Measurements from ENCODE around the gene HECTD4.
"Not testable (repeated sequence)": the region's sequence is repeated elsewhere in the genome, so short reads cannot be mapped to it uniquely, and the experiment has no call there.

The HECTD4 gene

GRCh38 chr12:112381883-112382796 lies at the start of gene HECTD4:
HECTD4 (minus strand) TSS chr12:112382431; CDS start chr12:112382128, 303 bp downstream.
- peak; percentile 90 for DNase-seq

DNA sequence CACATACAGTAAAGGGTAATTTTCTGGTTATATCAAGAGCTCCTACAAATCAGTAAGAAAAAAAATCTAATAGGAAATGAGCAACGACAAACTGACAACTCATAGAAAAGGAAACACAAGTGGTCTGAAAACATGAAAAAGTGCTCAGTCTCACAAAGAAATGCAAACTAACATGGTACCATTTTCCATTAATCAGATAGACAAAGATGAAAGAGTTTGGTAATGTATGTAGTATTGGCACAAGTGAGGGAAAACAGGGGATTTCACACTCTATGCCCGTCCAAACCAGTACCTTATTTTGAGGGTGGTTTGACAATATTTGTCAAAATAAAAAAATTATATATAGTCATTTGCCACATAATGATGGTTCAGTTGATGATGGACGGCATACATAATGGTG lies 49.7 kb upstream of the HECTD4 start:
- DNase-seq = no peak

GRCh38 chr12:112430929-112431328 lies 48.7 kb upstream of the HECTD4 start:
- no peak for DNase-seq

DNA sequence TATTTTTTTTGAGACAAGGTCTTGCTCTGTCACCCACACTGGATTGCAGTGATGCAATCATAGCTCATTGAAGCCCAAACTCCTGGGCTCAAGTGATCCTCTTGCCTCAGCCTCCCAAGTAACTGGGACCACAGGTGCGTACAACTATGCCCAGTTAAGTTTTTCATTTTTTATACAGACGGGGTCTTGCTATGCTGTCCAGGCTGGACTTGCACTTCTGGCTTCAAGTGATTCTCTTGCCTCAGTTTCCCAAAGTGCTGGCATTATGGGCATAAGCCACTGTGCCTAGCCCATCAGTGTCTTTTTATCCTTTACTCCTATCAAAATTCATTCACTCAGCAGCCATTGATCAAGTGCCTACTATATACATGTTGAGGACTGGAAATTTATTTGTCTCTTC lies 45.5 kb upstream of the HECTD4 start:
- DNase-seq = no peak

DNA sequence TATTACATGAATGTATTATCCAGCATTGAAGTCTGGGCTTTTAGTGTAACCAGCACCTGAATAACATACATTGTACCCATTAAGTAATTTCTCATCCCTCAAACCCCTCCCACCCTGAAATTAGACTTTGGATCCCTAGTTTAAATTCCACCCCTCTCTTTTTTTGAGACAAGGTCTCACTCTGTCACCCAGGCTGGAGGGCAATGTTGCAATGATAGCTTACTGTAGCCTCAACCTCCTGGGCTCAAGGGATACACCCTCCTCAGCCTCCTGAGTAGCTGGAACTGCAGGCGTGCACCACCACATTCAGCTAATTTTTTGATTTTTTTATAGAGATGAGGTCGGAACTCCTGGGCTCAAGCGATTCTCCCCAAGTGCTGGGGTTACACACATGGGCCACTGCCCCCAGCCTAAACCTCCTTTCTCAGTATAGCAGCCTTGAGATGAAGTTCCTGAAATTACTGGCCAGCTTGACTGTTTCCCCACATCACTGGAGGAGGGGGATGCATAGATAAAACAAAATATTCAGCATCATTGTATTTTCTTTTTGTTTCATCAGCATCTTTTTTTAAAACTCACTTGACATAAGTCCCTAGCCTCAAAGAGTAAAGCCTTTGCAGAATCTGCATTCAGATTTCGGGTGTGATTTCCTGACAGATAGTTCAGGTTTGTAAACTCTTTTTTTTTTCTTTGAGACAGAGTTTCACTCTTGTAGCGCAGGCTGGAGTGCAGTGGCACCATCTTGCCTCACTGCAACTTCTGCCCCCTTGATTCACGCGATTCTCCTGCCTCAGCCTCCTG lies 43.6 kb upstream of the HECTD4 start:
- no peak for DNase-seq

DNA sequence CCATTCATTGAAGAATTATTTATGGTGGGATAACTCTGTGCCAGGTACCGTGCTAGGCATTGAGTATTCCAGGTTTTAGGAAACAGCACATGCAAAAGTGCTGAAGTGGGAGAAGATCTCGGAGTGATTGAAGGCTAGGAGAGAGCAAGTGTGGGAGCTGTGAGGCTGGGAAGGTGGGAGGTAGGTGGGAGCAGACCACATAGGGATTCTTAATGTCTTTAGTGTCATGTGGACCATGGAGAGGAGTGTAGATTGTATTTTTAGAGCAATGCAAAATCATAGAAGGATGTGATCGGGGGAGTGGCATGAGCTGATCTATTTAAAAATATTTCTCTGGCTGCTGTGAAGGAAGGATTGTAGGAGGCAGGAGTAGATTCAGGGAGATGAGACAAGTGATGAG lies 41.9 kb upstream of the HECTD4 start:
- DNase-seq = no peak

GRCh38 chr12:112422531-112422930 lies 40.3 kb upstream of the HECTD4 start:
- DNase-seq = no peak

- DNase-seq = no peak
These were observed 39.1 kb upstream of the HECTD4 start for GRCh38 chr12:112421363-112421762.

DNA sequence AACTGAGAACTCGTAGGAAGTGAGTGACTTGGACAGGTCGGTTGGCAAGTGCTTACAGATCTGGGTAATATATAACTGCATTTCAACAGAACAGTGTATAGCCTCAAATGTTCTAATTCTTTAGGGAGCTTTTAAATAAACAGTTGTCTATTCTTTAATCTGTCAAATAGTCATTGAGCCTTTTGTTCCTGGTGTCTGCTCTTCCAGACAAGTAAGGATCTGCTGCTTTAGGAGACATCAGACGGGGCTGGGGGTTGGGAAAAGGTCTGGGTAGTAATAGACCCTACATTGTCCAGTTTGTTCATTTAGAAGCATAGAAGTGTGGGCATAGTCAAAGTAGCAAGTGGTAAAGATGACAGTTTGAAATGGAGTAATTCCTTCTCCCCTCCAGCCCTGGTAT lies 38.5 kb upstream of the HECTD4 start:
- DNase-seq = no peak

- DNase-seq = no peak
These were observed 37.3 kb upstream of the HECTD4 start for GRCh38 chr12:112419297-112420133.

DNA sequence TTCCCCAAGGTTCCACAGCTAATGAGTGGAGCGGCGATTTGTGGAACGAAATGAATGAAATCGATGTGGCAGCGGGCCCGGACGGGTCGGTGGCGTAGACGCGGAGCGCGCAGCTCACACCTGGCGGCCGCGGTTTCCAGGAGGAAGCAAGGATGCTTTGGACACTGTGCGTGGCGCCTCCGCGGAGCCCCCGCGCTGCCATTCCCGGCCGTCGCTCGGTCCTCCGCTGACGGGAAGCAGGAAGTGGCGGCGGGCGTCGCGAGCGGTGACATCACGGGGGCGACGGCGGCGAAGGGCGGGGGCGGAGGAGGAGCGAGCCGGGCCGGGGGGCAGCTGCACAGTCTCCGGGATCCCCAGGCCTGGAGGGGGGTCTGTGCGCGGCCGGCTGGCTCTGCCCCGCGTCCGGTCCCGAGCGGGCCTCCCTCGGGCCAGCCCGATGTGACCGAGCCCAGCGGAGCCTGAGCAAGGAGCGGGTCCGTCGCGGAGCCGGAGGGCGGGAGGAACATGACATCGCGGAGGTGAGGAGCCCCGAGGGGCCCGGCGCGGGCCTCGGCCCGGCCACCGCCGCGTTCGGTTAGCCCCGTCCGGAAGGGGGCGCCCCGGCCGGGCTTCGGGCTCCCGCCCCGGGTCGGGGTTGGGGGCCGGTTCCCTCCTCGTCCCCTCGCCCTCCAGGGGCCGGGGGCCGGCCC lies 36.5 kb upstream of the HECTD4 start, which contains the start of gene PTPN11:
TSS of gene PTPN11 (plus strand) at position 340 of the 689 bp plus-strand sequence. CDS start at position 505, 165 bp downstream.
- DNase-seq = peak; percentile 90

DNA sequence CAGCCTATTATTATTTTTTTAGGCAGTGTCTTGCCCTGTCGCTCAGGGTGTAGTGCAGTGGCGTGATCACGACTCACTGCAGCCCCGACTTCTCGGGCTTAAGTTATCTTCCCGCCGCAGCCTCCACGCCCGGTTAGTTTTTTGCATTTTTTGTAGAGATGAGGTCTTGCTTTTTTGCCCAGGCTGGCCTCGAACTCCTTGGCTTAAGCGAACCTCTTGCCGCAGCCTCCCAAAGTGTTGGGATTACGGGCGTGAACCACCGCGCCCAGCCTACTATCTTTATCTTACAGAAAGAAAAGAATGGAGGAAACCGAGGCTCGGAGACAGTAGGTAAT lies 36.0 kb upstream of the HECTD4 start:
- no peak for DNase-seq

DNA sequence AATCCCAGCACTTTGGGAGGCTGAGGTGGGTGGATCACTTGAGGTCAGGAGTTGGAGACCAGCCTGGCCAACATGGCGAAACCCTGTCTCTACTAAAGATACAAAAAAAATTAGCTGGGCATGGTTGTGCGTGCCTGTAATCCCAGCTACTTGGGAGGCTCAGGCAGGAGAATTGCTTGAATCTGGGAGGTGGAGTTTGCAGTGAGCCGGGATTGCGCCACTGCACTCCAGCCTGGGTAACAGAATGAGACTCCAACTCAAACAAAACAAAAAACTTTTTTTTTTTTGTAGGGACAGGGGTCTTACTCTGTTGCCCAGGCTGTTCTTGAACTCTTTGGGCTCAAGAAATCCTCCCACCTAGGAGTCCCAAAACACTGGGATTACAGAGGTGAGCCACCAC lies 33.2 kb upstream of the HECTD4 start:
- DNase-seq = not testable (repeated sequence)

DNA sequence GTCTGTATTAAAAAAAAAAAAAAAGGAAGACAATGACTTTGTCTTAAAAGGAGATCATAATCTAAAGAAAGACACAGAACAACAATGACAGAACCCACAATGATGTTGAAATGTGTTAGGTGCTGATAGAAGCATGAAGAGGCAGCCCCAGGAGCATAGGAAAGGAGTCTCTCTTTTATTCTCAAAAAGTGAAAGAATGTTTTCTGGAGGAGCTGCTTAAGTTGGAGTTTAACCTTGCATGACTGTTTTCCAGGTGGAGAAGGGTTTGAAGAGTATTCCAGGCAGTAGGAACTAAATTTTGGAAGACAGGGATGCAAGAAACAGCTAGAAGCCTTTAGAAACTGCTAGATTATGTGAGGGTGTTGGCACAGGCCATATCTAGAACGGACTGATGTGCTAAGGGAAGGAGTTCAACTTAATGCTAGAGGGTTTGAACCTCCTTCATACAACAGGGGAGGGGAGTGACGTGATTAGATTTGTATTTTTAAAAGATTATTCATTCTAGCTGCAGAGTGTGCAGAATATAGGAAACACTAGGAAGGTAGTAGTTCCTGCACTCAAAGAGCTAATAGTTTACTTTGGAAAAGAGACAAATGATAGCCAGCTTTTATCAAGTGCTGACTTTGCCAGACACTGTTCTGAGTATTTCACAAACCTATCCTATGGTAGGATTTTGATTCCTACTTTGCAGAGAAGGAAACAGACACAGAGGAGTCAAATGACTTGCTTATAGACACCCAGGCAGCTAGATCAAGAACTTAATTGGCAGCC lies 31.8 kb upstream of the HECTD4 start:
- no peak for DNase-seq

DNA sequence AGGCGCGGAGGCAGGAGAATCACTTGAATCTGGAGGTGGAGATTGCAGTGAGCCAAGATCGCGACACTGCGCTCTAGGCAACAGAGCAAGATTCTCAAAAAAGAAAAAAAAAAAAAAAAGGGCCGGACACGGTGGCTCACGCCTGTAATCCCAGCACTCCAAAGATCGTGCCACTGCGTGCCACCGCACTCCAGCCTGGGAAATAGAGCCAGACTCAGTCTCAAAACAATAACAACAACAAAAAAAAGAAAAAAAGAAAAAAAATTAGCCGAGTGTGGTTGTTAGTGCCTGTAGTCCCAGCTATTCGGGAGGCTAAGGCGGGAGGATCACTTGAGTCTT lies 27.6 kb upstream of the HECTD4 start:
- DNase-seq = no peak

- DNase-seq = peak; percentile 91
These were observed 27.1 kb upstream of the HECTD4 start, which contains the start of gene RPL6 for GRCh38 chr12:112409064-112409905. RPL6 (minus strand) TSS chr12:112409605; CDS start chr12:112408656, 949 bp downstream.

DNA sequence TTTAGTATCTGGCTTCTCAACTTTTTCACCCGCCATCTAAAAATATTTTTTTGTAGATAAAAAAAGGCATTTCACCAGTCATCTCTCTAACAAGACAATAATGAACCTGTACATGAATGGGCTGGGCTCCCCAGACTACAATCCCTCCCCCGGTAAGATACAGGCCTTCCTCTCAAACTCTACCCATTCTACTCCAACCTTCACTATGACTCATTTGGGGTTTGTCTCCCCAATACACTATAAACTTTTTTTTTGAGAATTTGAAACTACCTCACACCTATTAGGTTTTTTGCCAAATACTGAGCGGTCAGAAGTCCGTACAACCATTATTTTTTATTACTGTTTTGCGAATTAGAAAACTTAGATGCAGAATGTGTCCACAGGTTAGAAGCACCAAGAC lies 26.4 kb upstream of the HECTD4 start:
- peak; percentile 62 for DNase-seq

GRCh38 chr12:112407683-112408082 lies 25.5 kb upstream of the HECTD4 start:
- not testable (repeated sequence) for DNase-seq

- no peak for DNase-seq
These were observed 24.6 kb upstream of the HECTD4 start for GRCh38 chr12:112406519-112407488.
